GM18858 (cell line): ENCODE data around the gene CTNNA2.
"Not testable (repeated sequence)": the region's sequence is repeated elsewhere in the genome, so short reads cannot be mapped to it uniquely, and the experiment has no call there.

Experiments used
- ATAC-seq: cut with Tn5 transposase; IDR thresholded peaks from one replicate; pipeline ENCODE4 v1.9.1; 2021; ENCODE audit not compliant: unreplicated experiment

Gene CTNNA2

DNA sequence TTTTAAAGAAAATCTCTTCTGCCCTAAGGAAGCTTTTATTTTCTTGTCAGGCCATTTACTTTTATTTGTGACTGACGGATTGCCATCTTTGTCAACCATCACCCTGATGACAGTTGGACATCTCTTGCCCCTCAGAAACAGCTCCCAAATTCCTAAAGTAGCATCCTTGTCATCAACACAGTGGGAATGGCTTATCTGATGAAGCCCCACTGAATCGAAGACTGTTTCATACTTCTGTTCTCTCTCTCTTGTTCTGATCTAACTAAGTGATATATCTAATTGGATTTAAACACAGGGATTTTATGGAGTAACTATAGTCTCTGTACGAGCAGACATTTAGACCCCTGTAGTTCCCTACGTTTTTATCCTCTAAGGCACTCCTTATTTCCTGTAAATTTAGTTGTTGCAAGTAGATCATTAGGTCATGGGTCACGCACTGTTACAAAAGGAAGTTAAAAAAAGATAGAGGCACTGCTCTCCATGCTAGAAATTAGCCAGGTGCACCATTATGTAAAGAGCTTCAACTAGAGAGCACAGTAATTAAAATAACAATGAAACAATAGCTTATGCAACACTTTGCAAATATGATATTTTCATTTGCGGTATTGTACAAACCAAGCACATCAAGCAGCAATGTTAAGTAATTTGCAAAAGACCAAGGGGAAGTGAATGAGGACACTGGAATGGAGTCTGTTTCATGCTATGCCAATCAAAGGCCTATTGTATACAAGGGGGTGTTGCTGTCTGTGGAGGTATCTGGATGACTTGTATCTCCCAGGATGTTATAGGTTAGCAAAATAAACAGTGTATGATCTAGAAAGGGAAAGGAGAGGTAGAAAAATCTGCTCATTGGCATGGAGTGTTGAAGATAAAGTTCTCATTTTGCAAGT, 507.0 kb downstream of the CTNNA2 start:
- ATAC-seq = no peak

DNA sequence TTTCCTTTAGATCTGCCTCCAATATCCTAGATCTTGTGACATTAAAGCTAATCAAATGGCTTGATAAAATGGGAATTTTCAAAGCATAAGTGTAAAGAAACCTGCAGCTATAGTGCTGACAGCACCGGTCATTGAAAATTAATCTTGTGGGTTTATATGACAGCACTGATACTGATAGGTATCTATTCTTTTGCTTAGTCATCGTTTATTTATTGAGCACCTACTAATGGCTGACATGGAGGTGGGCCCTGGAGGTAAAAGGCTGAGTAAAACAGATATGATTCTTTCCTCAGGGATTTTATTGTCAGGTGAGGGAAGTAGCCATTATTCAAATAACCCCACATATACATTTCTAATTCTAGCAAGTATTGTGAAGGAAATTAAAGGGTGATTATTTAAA, 509.2 kb downstream of the CTNNA2 start:
- ATAC-seq = no peak

DNA sequence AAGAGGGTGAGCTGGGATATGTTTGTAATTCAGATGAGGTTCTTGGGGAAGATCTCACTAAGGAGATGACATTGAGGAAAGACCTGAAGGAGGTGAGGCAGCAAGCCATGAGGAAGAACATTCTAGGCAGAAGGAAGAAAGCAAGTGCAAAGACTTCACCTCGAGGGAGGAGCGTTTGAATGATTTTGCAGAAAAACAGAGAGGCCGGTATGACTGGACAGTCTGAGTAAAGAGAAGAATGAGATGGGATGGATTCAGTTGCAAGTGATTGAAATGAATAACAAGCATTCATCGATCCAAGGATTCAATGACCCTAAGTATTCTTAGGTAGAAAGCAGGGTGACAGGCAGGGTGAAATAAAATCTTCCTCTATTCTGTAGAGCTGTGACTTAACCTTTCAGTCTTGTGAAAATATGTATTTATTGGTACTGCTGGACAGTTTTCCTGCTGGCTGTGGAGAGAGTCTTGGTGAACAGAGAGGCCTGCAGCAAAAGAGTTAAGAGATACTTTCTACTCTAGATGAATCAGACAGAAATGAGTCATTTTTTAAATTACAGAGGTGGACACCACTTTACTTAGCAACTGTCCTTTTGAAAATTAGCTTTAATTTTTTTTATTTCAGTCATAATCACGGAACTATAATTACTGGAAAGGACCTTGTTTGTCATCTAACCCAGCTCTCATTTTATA, 513.3 kb downstream of the CTNNA2 start:
- ATAC-seq = no peak

DNA sequence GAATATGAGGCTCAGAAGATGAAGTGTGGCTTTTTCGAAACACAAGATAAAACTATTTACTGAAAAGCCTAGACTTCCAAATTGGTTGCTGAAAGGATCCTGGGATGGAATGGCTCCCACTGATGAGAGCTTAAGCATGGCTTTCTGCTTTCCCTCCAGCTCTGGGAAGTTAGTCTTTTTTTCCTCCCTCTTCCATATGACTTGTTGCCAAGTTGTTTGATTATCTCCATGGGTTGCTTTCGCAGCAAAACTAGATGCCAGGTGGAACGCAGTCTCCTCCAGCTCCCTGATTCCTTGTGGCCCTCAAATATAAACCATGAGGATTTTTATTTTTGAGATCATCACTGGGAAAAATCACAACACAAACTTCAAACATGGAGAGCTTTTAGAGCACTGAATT, 515.2 kb downstream of the CTNNA2 start:
- no peak for ATAC-seq

DNA sequence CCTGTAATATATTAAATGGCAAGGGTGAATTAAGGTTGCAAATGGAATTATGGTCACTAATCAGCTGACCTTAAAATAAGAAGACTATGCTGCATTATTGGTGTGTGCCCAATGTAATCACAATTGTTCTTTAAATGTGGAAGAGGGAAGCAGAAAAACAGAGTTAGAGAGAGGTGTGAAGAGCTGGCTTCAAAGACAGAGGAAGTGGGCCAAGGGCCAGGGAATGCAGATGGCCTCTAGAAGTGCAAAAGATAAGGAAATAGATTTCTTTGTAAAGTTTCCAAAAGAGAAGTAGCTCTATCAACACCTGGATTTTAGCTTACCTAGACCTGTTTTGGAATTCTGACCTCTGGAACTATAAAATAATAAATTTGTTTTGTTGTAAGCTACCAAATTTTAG, 515.7 kb downstream of the CTNNA2 start:
- no peak for ATAC-seq

DNA sequence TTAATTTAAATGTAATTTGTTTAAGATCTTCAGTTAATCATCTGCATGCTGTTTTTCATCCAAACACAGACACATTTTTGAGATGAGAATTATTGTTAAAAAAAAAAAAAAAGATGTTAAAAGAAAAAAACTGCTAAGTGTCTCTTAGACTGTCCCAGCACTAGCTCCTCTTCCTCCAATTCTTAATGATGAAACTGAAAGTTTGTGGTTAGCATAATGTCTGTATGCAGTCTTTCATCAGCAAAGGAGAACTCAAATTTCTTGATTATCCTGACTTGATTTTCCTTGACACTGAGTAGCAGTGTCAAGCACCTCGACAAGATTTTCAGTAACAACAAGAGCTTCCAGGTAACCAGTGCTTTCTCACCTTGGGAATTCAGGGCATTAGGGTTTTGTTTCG, 517.3 kb downstream of the CTNNA2 start:
- ATAC-seq = no peak

DNA sequence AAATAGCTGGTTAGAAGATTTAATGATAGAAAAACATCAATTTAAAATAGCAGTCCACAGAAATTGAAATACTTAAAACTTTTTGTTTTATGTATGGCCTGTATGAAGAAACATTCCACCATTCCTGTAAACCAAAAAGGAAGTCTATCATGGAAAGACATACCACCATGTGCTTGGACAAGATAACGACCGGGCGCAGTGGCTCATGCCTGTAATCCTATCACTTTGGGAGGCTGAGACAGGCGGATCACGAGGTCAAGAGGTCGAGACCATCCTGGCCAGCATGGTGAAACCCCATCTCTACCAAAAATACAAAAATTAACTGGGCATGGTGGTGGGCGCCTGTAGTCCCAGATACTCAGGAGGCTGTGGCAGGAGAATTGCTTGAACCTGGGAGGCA, 519.8 kb downstream of the CTNNA2 start:
- ATAC-seq = not testable (repeated sequence)

DNA sequence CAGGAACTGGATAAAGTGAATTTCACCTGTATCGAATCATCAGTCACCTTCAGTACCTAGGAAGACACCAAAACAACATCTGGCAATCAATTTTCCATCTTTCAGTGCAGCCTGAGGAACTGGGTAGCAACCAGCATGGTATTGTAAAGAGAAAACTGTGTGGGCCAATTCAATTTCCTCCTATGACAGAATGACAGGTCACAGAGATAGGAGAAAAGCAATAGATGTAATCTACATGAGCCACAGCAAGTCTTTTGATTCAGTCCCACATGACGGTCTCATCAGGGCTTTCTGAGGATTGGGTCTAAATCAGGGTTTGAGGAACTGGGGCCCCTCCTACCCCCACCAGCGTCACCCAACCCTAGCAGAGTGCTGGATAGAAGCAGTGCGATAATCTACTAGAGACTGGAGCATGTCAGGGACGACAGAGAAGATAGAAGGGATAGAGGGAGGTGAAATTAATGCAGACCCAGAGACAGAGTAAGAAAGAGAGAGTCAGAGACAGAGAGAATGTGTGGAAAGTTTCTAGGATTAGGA, 523.0 kb downstream of the CTNNA2 start:
- ATAC-seq = no peak

DNA sequence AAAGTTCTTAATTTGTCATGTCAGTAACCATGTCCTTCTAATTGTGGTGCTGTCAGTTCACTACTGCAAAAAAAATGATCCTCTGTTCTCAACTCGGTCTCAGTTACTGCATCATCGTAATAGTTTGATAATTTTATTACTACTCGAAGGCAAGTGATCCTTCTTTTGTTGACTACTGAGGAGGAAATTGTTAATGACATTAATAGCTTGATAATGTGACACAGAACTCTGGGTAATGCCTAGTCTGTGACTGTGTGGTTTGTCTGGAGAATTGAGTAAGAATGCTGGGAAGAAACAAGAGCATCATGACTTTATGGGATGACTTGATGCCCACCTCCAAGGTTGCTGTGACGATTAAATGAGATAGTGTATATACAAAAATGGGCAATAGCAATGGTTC, 524.5 kb downstream of the CTNNA2 start:
- no peak for ATAC-seq

DNA sequence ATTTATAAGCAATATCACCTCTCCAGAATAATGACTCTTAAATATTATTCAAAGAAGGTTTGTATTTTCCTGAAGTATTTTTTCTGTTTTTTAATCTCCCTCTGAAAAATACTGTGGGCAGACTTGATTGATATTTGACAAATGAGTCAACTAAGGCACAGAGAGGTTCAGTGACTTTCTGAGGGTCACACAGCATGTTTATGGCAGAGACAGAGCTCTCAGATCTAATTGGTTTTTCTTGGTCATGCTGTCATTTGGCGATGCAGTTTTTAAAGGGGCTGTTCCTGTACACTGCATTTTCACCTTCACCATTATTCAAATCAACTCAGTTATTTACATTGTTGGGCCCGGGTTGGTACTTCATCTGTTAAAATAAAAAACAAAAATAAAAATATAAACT, 527.4 kb downstream of the CTNNA2 start:
- ATAC-seq = no peak

DNA sequence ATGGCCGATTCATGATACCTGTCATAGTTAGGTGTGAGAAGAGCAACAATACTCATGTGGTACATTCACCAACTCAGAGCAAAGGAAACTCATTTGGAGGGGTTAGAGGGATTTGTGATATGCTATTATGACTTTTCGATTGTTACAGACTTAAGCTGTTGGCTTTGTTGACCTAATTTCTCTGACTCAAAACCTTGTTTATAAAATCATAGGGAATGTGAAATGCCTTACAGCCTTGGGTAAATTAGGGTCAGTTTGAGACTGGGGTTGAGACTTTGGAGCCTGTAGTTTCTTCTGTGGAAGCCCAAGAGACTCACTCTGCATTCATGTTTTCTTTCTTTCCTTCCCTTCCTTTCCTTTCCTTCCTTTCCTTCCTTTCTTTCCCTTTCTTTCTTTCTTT, 529.8 kb downstream of the CTNNA2 start:
- ATAC-seq = no peak

DNA sequence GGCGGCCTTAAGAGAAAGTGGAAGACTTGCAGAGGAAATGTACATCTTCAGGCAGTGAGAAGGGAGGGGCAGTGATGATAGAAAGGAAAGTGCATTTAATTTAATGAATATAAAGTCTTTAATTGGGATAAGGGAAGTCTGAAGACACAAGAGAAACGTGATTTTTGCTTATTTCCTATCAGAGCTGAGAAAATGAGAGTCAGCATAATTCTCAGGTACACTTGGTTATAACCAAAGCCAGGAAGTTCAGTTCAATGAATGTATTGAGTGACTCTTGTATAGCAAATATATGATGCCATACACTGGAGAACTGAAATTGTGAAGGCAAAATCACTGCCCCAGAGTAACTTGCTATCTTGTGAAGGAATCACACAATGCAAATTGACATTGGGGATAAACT, 535.4 kb downstream of the CTNNA2 start:
- no peak for ATAC-seq

DNA sequence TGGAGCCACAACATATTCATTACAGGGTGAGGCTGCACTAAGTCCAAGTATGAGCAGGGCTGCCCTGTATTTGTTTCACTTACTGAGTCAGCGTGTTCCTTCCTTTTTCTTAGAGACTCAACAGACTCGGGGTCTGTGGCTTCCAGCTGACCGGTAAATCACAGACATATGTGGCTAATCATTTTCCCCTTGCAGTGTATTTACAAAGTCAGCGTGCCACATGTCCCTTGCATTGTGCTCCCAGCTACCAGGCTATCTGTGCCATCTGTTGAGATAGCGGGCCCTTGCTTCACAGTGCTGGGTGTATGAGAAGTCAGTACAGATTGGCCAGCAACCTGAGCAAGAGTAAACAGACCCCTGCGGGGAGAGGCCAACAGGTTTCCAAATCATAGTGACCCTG, 537.4 kb downstream of the CTNNA2 start:
- no peak for ATAC-seq

DNA sequence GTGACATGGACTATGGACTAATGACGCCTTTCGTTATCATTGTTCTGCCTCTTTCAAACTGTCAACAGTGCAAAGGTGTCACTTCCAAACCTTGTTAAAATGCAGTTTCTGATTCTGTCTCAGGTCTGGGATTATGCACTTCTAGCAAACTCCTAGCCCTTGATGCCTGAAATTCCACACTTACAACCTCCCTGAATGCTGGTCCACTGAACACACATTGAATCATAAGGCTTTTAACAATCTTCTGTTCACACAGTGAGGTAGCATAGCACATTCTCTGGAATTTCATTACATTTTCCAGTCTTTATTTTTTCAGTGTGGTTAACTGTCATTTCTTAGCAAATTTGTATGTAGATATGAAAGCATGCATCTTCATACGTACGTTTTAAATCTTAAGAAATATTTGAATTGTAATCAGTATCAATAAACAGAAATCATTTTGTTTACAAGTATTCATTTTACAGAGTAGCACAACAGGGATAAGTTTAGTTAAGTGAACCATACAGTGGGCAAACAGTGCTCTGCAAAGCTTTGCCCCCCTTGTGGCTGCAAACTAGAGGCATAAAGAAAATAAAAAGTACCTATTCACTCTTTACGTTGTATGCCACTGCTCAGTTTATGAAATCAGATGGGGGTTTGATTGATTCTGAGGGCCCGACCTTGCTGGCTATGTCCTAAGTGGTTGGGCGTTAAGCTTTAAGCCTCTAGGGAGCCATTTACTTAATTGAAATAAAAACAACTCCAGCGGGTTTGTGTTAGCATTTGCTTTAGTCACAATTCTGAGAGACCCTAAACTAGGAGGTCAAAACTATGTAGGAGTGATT, 540.9 kb downstream of the CTNNA2 start:
- ATAC-seq = no peak

DNA sequence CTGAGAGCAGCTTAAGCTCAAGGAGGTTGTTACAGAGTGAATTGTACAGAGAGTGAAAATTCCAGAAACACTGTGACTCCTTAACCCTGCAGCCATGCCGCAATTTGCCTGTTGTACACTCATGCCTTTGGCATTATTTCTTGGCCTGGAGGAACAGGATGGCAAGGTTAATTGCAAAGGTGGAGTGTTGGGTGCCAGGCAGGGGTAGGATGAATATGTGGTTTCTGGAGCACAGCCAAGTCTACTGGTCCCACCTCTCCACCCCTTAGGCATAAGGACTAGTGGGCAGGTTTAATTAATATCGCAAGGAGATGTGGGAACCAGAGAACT, 541.5 kb downstream of the CTNNA2 start:
- ATAC-seq = no peak

DNA sequence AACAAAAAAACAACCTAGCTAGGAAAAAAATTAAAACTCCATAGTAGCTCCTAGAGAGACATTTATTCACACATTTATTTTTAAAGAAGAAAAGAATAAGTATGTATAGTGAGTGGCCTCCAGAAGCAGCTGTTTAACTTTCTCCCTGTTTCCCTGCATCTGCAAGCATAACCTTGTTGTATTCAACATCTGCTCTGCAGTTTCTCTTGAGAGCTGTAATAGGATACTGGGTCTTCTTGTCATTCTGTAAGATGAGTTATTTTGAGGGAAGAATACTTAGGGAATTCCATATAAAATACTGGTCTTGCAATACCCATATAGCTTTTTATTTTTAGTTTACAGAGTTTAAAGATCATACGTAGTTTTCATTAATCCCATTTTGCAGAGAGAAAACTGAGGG, 545.1 kb downstream of the CTNNA2 start:
- no peak for ATAC-seq

DNA sequence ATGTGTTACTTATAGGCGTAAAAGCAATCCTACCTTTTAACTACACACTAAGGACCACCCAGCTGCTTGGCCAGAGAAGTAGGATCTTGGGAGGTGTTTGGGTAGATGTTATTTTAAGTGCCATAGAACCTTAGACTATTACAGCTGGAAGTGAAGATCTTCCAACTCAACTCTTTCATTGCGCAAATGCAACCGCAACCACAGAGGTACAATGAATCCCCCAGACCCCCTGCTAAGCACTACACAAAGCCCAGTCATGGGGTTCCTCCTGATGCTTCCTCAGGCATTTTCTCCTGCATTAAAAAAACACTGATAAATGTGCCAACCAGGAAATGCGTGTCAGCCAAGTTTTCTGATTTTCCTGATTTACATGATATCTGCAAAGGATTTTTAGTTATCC, 545.7 kb downstream of the CTNNA2 start:
- no peak for ATAC-seq

DNA sequence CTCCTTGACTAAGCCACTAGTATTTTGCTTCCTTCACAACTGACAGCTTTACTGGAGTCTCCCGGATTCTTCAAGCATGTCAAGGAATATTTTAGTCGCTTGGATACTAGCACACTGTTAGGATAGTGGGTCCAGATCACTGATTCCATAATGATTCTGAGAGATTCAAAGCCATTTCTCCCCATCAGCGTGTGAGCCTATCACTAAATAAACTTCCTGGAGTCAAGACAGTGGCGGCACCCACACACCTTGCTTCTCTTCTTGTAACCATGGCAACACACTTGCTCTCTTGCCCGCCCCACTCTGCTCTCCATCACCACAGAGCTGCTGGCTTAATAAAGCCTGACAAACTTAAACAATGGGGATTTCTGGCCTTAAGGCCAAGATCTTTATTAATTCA, 546.6 kb downstream of the CTNNA2 start:
- ATAC-seq = no peak

DNA sequence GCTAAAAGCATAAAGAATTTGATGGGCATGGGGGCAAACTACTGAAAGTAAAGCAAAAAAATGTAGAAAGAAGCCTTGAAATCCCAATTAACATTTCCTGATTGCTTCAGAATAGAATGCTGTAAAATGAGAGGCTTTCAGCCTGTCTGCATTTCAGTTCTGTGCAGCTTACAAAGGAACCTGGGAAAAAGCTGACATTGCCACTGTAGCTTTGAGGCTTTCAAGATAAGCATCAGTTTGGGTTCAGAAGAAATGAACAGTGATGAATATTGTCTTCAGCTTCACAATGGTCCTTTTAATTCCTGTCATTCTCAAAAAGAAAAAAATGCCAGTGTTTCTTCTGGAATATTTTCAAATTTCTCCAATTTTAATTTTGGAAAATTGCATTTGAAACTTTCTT, 549.0 kb downstream of the CTNNA2 start:
- no peak for ATAC-seq

DNA sequence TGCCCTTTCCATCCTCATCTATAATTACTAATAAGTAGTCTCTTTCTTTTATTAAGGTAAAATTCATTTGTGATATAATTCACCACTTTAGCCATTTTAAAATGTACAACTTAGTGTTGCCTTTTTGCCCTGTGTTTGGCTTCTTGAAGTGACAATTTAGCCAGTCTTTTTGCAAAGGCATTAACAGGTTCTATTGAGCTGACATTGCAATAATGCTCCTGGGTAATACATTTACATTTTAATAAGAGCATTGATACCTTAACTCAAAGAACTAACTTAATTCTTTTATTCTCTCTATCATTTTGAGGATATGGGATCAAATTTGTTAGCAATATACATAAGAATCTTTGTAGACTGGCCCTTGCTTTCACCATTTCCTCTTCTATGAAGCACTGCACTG, 549.4 kb downstream of the CTNNA2 start:
- no peak for ATAC-seq

DNA sequence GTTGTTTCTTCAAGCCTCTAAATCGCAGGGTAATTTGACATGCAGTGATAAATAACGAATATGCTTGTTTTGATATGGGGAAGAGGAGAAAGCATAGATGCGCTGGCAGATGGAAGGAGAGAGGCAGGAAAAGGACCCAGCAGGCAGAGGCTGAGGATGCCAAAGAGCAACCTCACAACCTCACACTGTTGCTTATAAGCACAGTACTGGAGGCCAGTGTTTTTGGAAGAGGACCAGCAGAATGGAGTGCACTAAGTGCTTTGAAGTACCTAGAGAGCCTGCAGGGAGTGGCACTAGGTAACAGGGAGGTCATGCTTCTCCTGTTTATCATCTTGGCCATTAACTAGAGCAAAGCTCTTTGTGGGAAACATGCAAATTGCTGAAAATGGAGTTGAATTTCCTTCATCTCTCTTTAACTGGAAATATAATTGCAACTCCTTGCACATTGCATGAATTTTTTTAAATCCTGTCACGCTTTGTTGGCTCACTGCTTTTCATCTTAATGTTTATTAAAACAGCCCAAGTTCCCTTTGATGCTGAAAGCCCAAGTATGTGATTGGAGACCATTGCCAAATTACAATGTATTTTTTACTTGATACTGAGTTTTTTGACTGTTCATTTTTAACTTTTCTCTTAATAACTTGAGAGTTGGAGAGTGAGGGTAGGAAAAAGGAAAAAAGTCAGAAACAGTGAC, 555.3 kb downstream of the CTNNA2 start:
- ATAC-seq = no peak
